ENCODE results near the gene GP1BA. TPM values are rescaled to one million over a fixed set of nuclear protein-coding genes. Genes with fewer than 3 reads are reported as not detected.

GP1BA gene
- polyA plus RNA-seq, 1 donor (not counting 4 experiments of a cell fraction or from before 2014, with no cell fraction given): not detected

DNA sequence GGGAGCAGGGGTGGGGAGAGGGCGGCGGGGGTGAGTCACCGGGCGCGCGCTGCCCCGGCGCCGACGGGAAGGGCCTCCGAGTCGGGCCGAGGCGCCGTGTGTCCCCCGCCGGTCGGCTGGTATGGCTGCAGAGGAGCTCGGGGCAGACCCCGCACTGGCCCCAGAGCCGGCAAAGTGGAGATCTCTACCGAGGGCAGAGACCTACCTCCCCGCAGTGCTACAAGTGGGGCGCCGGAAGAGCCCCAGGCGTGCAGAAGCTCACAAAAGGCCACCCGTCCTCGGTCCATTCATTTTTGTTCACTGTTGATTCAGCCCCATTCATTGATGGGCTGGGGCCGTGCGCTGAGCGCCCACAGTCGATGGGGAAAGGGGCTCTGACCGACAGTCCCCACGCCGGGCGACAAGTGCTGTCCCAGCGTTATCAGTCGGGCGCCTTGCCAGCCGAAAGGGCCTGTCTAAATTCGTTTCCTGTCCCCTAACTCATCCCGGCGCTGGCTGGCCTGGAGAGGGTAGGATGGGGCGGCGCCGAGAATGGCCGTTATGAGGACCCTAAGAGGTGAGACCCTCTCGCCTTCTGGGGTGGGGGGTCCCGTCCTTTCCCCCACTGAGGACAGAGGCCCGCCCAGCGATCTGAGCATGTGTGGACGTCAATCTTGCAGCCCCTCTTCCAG is 18.1 kb downstream of the GP1BA start:
- peaks cover 27% of the 10 kb centered on the region for H3K4me1 ChIP-seq (ENCODE audit: control insufficient read depth, extremely low read depth, insufficient read depth, low read length)
- H3K79me2 ChIP-seq (ENCODE audit: control insufficient read depth, insufficient read depth, low read length): peaks cover 29% of the 10 kb centered on the region
- TF ChIP-seq, protein P1, sequence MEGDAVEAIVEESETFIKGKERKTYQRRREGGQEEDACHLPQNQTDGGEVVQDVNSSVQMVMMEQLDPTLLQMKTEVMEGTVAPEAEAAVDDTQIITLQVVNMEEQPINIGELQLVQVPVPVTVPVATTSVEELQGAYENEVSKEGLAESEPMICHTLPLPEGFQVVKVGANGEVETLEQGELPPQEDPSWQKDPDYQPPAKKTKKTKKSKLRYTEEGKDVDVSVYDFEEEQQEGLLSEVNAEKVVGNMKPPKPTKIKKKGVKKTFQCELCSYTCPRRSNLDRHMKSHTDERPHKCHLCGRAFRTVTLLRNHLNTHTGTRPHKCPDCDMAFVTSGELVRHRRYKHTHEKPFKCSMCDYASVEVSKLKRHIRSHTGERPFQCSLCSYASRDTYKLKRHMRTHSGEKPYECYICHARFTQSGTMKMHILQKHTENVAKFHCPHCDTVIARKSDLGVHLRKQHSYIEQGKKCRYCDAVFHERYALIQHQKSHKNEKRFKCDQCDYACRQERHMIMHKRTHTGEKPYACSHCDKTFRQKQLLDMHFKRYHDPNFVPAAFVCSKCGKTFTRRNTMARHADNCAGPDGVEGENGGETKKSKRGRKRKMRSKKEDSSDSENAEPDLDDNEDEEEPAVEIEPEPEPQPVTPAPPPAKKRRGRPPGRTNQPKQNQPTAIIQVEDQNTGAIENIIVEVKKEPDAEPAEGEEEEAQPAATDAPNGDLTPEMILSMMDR (optimal IDR thresholded peaks at IDR 0.05 in 1 of 3, IDR thresholded peaks at IDR 0.05 in 1 of 3, conservative IDR thresholded peaks at IDR 0.05 in 1 of 3; ENCODE audit: extremely low read depth in 1 of 3, insufficient read depth in 2 of 3, low read length in 3 of 3): no peak
- TF ChIP-seq EZH2 (IDR thresholded peaks at IDR 0.05; ENCODE audit: low read length): no peak
- dilution Hi-C loops (cut with MboI; ENCODE audit: extremely low pct_ligation_motif_present, low sequenced_read_pairs): no loop called here
- no peaks in the 10 kb centered on the region for H3K9me3 ChIP-seq (ENCODE audit: control insufficient read depth, low read depth, low read length)
- DNase-seq (ENCODE audit: low read depth, low spot score): no peak
- H2AFZ ChIP-seq (ENCODE audit: control insufficient read depth, low read length): peak overlapping the region; percentile 63
- peaks cover 2% of the 10 kb centered on the region for H3K9me1 ChIP-seq (ENCODE audit: control insufficient read depth, extremely low read depth, insufficient read depth, low read length)
- H3K4me3 ChIP-seq (ENCODE audit: control insufficient read depth in 2 of 3, extremely low read depth in 1 of 3, insufficient read depth in 2 of 3, low read depth in 1 of 3, low read length in 3 of 3): peak overlapping the region; percentile 21 to 62 (median 38)
- H4K20me1 ChIP-seq (ENCODE audit: control insufficient read depth, extremely low read depth, insufficient read depth, low read length): peaks cover 11% of the 10 kb centered on the region
- no peak for FAIRE-seq
- H3K27ac ChIP-seq (ENCODE audit: control insufficient read depth, insufficient read depth, low read length): peak overlapping the region; percentile 74
- H3K4me2 ChIP-seq (ENCODE audit: control insufficient read depth, extremely low read depth, insufficient read depth, low read depth, low read length): peak overlapping the region; percentile 74
- H3K36me3 ChIP-seq (ENCODE audit: control insufficient read depth in 2 of 2, extremely low read depth in 1 of 2, insufficient read depth in 2 of 2, low read length in 2 of 2): peaks cover 12 to 18% of the 10 kb centered on the region in 2 experiments
- no peaks in the 10 kb centered on the region for H3K27me3 ChIP-seq (ENCODE audit: control insufficient read depth, extremely low read depth, insufficient read depth, low read length)
- H3K9ac ChIP-seq (ENCODE audit: control insufficient read depth, extremely low read depth, insufficient read depth, low read length): peak overlapping the region; percentile 73

DNA sequence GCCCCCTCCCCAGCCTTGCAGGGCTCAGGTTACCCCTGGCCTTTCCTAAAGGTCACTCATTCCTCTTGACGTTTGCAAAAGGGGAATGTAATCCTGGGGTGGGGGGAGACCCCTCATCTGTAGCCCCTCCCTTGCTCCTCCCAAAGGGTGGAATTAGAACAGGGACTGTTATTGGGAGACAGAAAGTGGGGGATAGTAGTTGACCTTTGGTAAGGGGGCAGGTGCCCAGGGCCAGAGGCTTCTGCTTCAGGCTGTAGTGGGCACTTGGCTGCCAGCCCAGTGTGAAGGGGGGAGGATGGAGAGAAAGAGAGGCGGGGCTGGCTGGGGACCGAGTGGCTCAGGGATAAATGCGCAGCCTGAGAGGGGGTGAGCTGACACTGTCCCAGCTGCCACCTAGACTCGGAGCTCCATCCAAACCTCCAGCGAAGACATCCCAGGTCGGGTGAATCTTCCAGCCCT is 18.7 kb downstream of the GP1BA start, which contains the start of gene ENO3:
TSS of gene ENO3 (plus strand) at position 374 of the 459 bp plus-strand sequence. CDS start 711 bp downstream, outside the sequence.
- TF ChIP-seq, protein P1 (optimal IDR thresholded peaks at IDR 0.05 in 1 of 3, IDR thresholded peaks at IDR 0.05 in 1 of 3, conservative IDR thresholded peaks at IDR 0.05 in 1 of 3; ENCODE audit: extremely low read depth in 1 of 3, insufficient read depth in 2 of 3, low read length in 3 of 3): no peak
- no peak for TF ChIP-seq EZH2 (IDR thresholded peaks at IDR 0.05; ENCODE audit: low read length)
- dilution Hi-C loops (cut with MboI; ENCODE audit: extremely low pct_ligation_motif_present, low sequenced_read_pairs): no loop called here
- Histone ChIP-seq H3K36me3 (ENCODE audit: control insufficient read depth in 2 of 2, extremely low read depth in 1 of 2, insufficient read depth in 2 of 2, low read length in 2 of 2) (peaks cover 8 to 16% of the 10 kb centered on the region in 2 experiments), H3K79me2 (ENCODE audit: control insufficient read depth, insufficient read depth, low read length) (peaks cover 23% of the 10 kb centered on the region), H4K20me1 (ENCODE audit: control insufficient read depth, extremely low read depth, insufficient read depth, low read length) (peaks cover 11% of the 10 kb centered on the region), H3K9me1 (ENCODE audit: control insufficient read depth, extremely low read depth, insufficient read depth, low read length) (peaks cover 2% of the 10 kb centered on the region), H3K4me1 (ENCODE audit: control insufficient read depth, extremely low read depth, insufficient read depth, low read length) (peaks cover 21% of the 10 kb centered on the region), H3K27me3 (ENCODE audit: control insufficient read depth, extremely low read depth, insufficient read depth, low read length) (no peaks in the 10 kb centered on the region), H3K4me2 (ENCODE audit: control insufficient read depth, extremely low read depth, insufficient read depth, low read depth, low read length) (peak within 1 kb of the TSS; percentile 74), H3K4me3 (ENCODE audit: control insufficient read depth in 2 of 3, extremely low read depth in 1 of 3, insufficient read depth in 2 of 3, low read depth in 1 of 3, low read length in 3 of 3) (peak within 1 kb of the TSS; percentile 21 to 62 (median 38)), H3K9ac (ENCODE audit: control insufficient read depth, extremely low read depth, insufficient read depth, low read length) (peak within 1 kb of the TSS; percentile 73), H3K27ac (ENCODE audit: control insufficient read depth, insufficient read depth, low read length) (peak within 1 kb of the TSS; percentile 74), H2AFZ (ENCODE audit: control insufficient read depth, low read length) (peak within 1 kb of the TSS; percentile 63), H3K9me3 (ENCODE audit: control insufficient read depth, low read depth, low read length) (no peaks in the 10 kb centered on the region)
- DNase-seq (ENCODE audit: low read depth, low spot score) (no peak), FAIRE-seq (no peak)
